Activated CD8-positive, alpha-beta T cell treated with anti-CD3 and anti-CD28 coated beads for 36 hours (primary cell): ENCODE measurements around the gene HSPG2. TPM values are rescaled to one million over a fixed set of nuclear protein-coding genes. Genes with fewer than 3 reads are reported as not detected.
A peak's percentile ranks its signal among the peaks of the same experiment; 100 is the strongest.

Experiments used
- ATAC-seq: fragments of 200-7000 bp; cut with Tn5 transposase; one replicate; pipeline ENCODE4 v1.10.0; 2021; ENCODE audit warnings: mild to moderate bottlenecking, moderate library complexity
- CTCF ChIA-PET: fragments of 350-600 bp; sonication (Branson Sonifier 250); formaldehyde crosslinking; loops from one replicate; lab custom pipeline; 2021; ENCODE audit warnings: antibody characterized with exemption; lab: Charles Lee
- POLR2A ChIA-PET: fragments of 350-600 bp; sonication (Branson Sonifier 250); formaldehyde crosslinking; loops from one replicate; lab custom pipeline; 2021; ENCODE audit warnings: antibody characterized with exemption; lab: Charles Lee
- DNase-seq: peaks from one replicate; pipeline ENCODE4 v3.0.0-alpha.2; 2020
- H3K27ac Mint-ChIP-seq: one replicate; pipeline ENCODE4 v1.8.0; 2021; ENCODE audit warnings: mild to moderate bottlenecking, mixed read lengths
- H3K27me3 Mint-ChIP-seq: one replicate; pipeline ENCODE4 v1.8.0; 2021; ENCODE audit warnings: mixed read lengths
- H3K36me3 Mint-ChIP-seq: one replicate; pipeline ENCODE4 v1.8.0; 2021; ENCODE audit warnings: low read depth, mixed read lengths
- H3K4me1 Mint-ChIP-seq: one replicate; pipeline ENCODE4 v1.8.0; 2021; ENCODE audit warnings: low read depth, mixed read lengths
- H3K4me3 Mint-ChIP-seq: one replicate; pipeline ENCODE4 v1.8.0; 2021; ENCODE audit warnings: mild to moderate bottlenecking, moderate library complexity, mixed read lengths
- H3K9me3 Mint-ChIP-seq: one replicate; pipeline ENCODE4 v1.8.0; 2021; ENCODE audit warnings: mixed read lengths
- CTCF ChIP-seq: fragments of 200-600 bp; IDR thresholded peaks from one replicate; pipeline ENCODE4 v1.8.0; 2022; ENCODE audit warnings: antibody characterized with exemption, mild to moderate bottlenecking
- intact Hi-C: fragments of 100-400 bp; cut with micrococcal nuclease; formaldehyde crosslinking; loops from one replicate; pipeline ENCODE4 v1.10.0; 2022
- total RNA-seq, 2 experiments: library from RNA; stranded (reverse); gene quantifications; one replicate each; pipeline ENCODE4 v1.2.3, GENCODE V29; 2021

The HSPG2 gene
- total RNA-seq, 2 experiments from 2014 or later, result 52.1 to 59.0 TPM

GRCh38 chr1:21822349-21822748 lies 114.8 kb downstream of the HSPG2 start:
- Mint-ChIP-seq H3K4me1 (peaks cover 2% of the 10 kb centered on the region), H3K4me3 (no peak overlapping the region), H3K27me3 (no peaks in the 10 kb centered on the region), H3K36me3 (no peaks in the 10 kb centered on the region), H3K27ac (no peak overlapping the region), H3K9me3 (no peaks in the 10 kb centered on the region)
- intact Hi-C loops, result no loop called here
- CTCF ChIA-PET, result interaction anchor here (1.1 kb wide), 1 partner anchor 87 kb away, joined by 3 read pairs; no protein-coding TSS in a partner anchor
- TF ChIP-seq CTCF, result no peak
- DNase-seq (no peak), ATAC-seq (no peak)
- POLR2A ChIA-PET, result no interaction called here

DNA sequence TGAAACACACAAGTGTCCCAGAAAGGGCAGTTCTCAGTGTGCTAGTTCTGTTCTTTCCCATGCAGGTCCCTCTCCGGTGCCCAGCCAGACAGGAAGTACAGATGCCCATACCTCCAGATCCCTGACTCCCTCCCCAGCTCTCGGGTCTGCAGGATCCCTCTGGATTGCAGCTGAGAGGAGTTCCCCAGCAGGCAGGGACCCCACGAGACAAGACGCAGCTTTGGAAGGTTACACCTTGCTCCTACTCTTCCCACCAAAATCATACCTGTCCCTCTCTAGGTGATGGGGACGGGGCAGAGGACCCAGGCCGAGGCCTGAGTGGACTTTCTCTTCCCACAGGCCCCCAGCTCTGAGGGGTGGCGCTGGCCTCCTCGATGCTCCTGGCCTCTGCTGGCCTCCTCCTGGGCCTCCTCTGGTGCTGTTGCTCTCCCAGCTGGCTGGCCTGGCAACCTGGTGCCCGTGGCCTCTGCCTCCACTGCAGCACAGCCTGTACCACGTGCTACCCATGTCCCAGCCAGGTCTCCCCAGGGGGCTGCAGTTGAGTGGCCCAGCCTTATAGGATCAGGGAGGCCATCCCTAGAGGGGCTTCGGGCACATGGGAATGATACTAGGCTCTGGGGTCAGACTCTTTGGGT lies 115.6 kb downstream of the HSPG2 start:
- CTCF ChIA-PET, result no interaction called here

DNA sequence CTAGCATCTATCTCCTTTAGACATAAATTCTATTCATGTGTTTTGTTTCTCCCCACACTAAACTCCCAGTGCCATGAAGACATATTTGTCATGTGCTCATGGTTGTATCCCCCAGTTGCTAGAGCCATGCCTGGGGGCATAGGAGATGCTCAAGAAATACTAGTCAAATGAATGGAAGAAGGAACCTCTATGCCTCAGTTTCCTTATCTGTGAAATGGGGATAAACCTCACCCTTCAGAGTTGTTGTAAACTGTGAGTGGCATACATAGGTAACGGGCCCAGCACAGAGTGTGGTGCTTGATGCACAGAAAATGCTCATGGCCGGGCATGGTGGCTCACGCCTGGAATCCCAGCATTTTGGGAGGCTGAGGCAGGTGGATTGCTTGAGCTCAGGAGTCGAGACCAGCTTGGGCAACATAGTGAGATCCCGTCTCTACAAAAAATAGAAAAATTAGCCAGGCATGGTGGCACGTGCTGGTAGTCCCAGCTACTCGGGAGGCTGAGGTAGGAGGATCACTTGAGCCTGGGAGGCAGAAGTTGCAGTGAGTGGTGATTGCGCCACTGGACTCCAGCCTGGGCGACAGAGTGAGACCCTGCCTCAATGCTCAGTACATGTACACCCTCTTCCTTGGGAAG lies 116.4 kb downstream of the HSPG2 start:
- POLR2A ChIA-PET, result no interaction called here

More for the DNA sequence above, 115.6 kb downstream of the HSPG2 start:
- TF ChIP-seq CTCF, result no peak
- no peaks in the 10 kb centered on the region for H3K27me3 Mint-ChIP-seq
- intact Hi-C loops, result no loop called here
- no peak overlapping the region for H3K27ac Mint-ChIP-seq
- ATAC-seq (no peak), DNase-seq (no peak)
- H3K4me1 Mint-ChIP-seq, result peaks cover 2% of the 10 kb centered on the region
- no peaks in the 10 kb centered on the region for H3K9me3 Mint-ChIP-seq
- no peaks in the 10 kb centered on the region for H3K36me3 Mint-ChIP-seq
- no peak overlapping the region for H3K4me3 Mint-ChIP-seq
- POLR2A ChIA-PET, result no interaction called here

GRCh38 chr1:21818656-21819055 lies 118.5 kb downstream of the HSPG2 start:
- DNase-seq (peak; percentile 57), ATAC-seq (peak; percentile 55)
- no peak for TF ChIP-seq CTCF
- intact Hi-C loops, result no loop called here
- Mint-ChIP-seq H3K9me3 (no peaks in the 10 kb centered on the region), H3K4me3 (no peak overlapping the region), H3K27me3 (peaks cover 4% of the 10 kb centered on the region), H3K36me3 (no peaks in the 10 kb centered on the region), H3K27ac (no peak overlapping the region), H3K4me1 (peaks cover 6% of the 10 kb centered on the region)
- ChIA-PET CTCF (no interaction called here), POLR2A (no interaction called here)

More for the DNA sequence above, 116.4 kb downstream of the HSPG2 start:
- Mint-ChIP-seq H3K27me3 (no peaks in the 10 kb centered on the region), H3K36me3 (no peaks in the 10 kb centered on the region), H3K4me3 (no peak overlapping the region), H3K9me3 (no peaks in the 10 kb centered on the region), H3K27ac (no peak overlapping the region), H3K4me1 (peaks cover 2% of the 10 kb centered on the region)
- ATAC-seq, result no peak
- no peak for DNase-seq
- intact Hi-C loops, result no loop called here
- no peak for TF ChIP-seq CTCF
- CTCF ChIA-PET, result no interaction called here

GRCh38 chr1:21816602-21817302 lies 120.4 kb downstream of the HSPG2 start:
- Mint-ChIP-seq H3K9me3 (no peaks in the 10 kb centered on the region), H3K27ac (no peak overlapping the region), H3K36me3 (no peaks in the 10 kb centered on the region), H3K27me3 (peaks cover 11% of the 10 kb centered on the region), H3K4me3 (no peak overlapping the region), H3K4me1 (peaks cover 6% of the 10 kb centered on the region)
- ATAC-seq (no peak), DNase-seq (no peak)
- intact Hi-C loops, result no loop called here
- ChIA-PET CTCF (no interaction called here), POLR2A (no interaction called here)
- no peak for TF ChIP-seq CTCF
